Sigmoid colon (tissue), 7 donors: Measurements from ENCODE around the gene TRPV3. TPM values are rescaled to one million over a fixed set of nuclear protein-coding genes. Genes with fewer than 3 reads are reported as not detected.

Source experiments
- DNase-seq: peaks from one replicate; pipeline ENCODE4 v3.0.0-alpha.2; 2019
- H3K27ac ChIP-seq, 4 donors: fragments of 200-600 bp; sonication (generic); one replicate each; pipeline ENCODE4 v1.5.1; 2016 to 2019; ENCODE audit warnings: mild to moderate bottlenecking in 1 of 4
- H3K27me3 ChIP-seq, 3 donors: fragments of 200-600 bp; sonication (generic); one replicate each; pipeline ENCODE4 v1.5.1; 2019; ENCODE audit warnings: mild to moderate bottlenecking in 1 of 3
- H3K36me3 ChIP-seq, 4 donors: fragments of 200-600 bp; sonication (generic); one replicate each; pipeline ENCODE4 v1.5.1; 2016 to 2019
- H3K4me1 ChIP-seq, 4 donors: fragments of 200-600 bp; sonication (generic); one replicate each; pipeline ENCODE4 v1.5.1; 2017 to 2019
- H3K4me3 ChIP-seq, 4 donors: fragments of 200-600 bp; sonication (generic); one replicate each; pipeline ENCODE4 v1.5.1; 2017 to 2019; ENCODE audit warnings: mild to moderate bottlenecking in 2 of 4, moderate library complexity in 1 of 4
- H3K9me3 ChIP-seq, 4 donors: fragments of 200-600 bp in 3 of 4; sonication (generic) in 3 of 4; one replicate each; pipeline versions ENCODE4 v1.5.1 to v1.6.1; 2013 to 2019
- EP300 ChIP-seq, 4 donors: sonication (generic); formaldehyde crosslinking; IDR thresholded peaks; one replicate each; pipeline ENCODE4 v1.6.1; 2017; ENCODE audit warnings: antibody characterized with exemption in 4 of 4
- POLR2A ChIP-seq, 2 donors: fragments of 450-650 bp; IDR thresholded peaks; one replicate each; pipeline ENCODE4 v1.6.1; 2016; ENCODE audit warnings: antibody characterized with exemption in 2 of 2, mild to moderate bottlenecking in 2 of 2, moderate library complexity in 2 of 2
- POLR2AphosphoS5 ChIP-seq, 4 donors: sonication (generic); formaldehyde crosslinking; IDR thresholded peaks; one replicate each; pipeline ENCODE4 v1.6.1; 2017; ENCODE audit warnings: antibody characterized with exemption in 4 of 4
- WGBS, 2 donors: extraction: QIAGEN DNeasy Blood & Tissue Kit; methylation state at CpG; one replicate each; pipeline ENCODE4 v1.1.7; 2013; 5-methylcytosine and 5-hydroxymethylcytosine counted together
- intact Hi-C: fragments of 100-400 bp; cut with DNase I; formaldehyde crosslinking; loops from one replicate; pipeline ENCODE4 v1.15.1; 2023
- polyA plus RNA-seq, 3 donors: library from polyadenylated mRNA; stranded (reverse); fragments of 200-250 nt; gene quantifications; one replicate each; pipeline ENCODE4 v1.2.3, GENCODE V29; 2013
- total RNA-seq, 4 donors: library from RNA; depleted of rRNA; stranded (reverse); fragments of >200 nt; gene quantifications; one replicate each; pipeline ENCODE4 v1.1.0, GENCODE V29; 2016
- TF ChIP-seq, protein P1 (sequence below), 4 experiments: fragments of 450-650 bp in 3 of 4; fragments of 200-600 bp in 1 of 4; IDR thresholded peaks; one replicate each; pipeline ENCODE4 v1.5.1; 2016 to 2019; ENCODE audit warnings: antibody characterized with exemption in 4 of 4, mild to moderate bottlenecking in 3 of 4, moderate library complexity in 2 of 4
- donor health status: healthy with polysubstance abuse.
- donor health status: Bipolar disorder and iron deficiency.
- donor health status: healthy.

Gene TRPV3
- total and polyA plus RNA-seq, 7 donors, result 0.14 to 3.3 (median 1.8) TPM

DNA sequence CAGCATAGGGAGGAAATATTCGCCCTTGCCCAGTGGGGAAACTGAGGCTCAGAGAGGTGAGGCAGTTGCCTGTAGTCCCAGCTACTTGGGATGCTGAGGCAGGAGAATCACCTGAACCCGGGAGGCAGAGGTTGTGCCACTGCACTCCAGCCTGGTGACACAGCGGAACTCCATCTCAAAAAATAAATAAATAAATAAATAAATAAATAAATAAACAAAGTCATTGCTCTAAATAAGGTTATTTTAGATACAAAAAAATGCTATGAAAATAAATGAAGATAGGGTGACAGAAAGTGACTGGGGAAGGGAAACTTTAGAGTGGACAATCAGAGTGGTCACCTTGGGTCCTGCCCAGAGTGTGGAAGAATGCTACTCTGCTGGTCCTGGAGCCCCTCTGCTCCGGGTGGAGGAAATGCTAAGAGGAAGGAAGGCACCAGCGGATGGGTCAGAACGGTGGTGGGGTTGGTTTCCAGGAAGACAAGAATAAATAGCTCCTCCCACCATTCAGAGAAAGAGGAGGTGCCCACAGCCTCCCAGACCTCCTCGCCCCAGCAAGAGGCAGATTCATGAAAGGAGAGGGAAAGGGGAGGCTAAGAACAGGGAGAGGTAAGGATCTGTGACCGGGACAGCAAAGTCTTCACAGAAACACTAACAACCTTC is 17.6 kb downstream of the TRPV3 start:
- Histone ChIP-seq H3K9me3 (no peaks in the 10 kb centered on the region), H3K36me3 (no peaks in the 10 kb centered on the region), H3K4me1 (peaks cover 0 to 7% (median 4%) of the 10 kb centered on the region in 4 donors), H3K27ac (no peak overlapping the region), H3K4me3 (no peak overlapping the region), H3K27me3 (peaks cover 0 to 9% (median 5%) of the 10 kb centered on the region in 3 donors)
- WGBS, 2 donors, result 73 to 77% methylated on average over 8 of the region's 8 CpGs
- intact Hi-C loops, result loop anchor here (10.0 kb wide), 1 partner anchor 65 kb away; the partner anchor contains the start of genes ASPA and SPATA22
- DNase-seq, result no peak
- TF ChIP-seq POLR2AphosphoS5 (IDR thresholded peaks at IDR 0.05) (no peak), EP300 (IDR thresholded peaks at IDR 0.05) (no peak), POLR2A (IDR thresholded peaks at IDR 0.05) (no peak)
- TF ChIP-seq, protein P1, sequence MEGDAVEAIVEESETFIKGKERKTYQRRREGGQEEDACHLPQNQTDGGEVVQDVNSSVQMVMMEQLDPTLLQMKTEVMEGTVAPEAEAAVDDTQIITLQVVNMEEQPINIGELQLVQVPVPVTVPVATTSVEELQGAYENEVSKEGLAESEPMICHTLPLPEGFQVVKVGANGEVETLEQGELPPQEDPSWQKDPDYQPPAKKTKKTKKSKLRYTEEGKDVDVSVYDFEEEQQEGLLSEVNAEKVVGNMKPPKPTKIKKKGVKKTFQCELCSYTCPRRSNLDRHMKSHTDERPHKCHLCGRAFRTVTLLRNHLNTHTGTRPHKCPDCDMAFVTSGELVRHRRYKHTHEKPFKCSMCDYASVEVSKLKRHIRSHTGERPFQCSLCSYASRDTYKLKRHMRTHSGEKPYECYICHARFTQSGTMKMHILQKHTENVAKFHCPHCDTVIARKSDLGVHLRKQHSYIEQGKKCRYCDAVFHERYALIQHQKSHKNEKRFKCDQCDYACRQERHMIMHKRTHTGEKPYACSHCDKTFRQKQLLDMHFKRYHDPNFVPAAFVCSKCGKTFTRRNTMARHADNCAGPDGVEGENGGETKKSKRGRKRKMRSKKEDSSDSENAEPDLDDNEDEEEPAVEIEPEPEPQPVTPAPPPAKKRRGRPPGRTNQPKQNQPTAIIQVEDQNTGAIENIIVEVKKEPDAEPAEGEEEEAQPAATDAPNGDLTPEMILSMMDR (IDR thresholded peaks at IDR 0.05), result no peak

DNA sequence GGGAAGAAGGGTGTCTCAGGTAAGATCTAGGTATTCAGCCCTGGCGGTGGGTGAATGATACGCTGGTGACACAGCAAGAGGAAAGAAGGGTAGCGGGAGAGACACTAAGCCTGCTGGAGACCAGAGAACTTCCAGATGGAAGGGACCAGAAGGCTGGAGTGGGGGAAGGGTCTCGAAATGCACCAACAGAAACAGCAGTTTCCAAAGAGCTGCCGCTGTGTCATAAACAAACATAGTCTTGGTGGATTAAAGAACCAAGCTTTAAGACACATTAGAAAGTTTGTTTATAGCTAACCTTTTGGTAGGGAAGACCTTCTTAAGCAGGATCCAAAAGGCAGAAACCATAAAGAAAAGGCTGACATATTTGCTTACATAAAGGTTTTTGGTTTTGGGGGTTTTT is 20.9 kb downstream of the TRPV3 start:
- Histone ChIP-seq H3K27ac (no peak overlapping the region), H3K27me3 (peaks cover 2 to 30% (median 14%) of the 10 kb centered on the region in 3 donors), H3K9me3 (no peaks in the 10 kb centered on the region), H3K4me3 (no peak overlapping the region), H3K36me3 (no peaks in the 10 kb centered on the region), H3K4me1 (peaks cover 0 to 7% (median 4%) of the 10 kb centered on the region in 4 donors)
- TF ChIP-seq POLR2AphosphoS5 (IDR thresholded peaks at IDR 0.05) (no peak), POLR2A (IDR thresholded peaks at IDR 0.05) (no peak), EP300 (IDR thresholded peaks at IDR 0.05) (no peak)
- TF ChIP-seq, protein P1 (IDR thresholded peaks at IDR 0.05), result no peak
- 73 to 83% methylated on average over 5 of the region's 5 CpGs for WGBS, 2 donors
- no peak for DNase-seq
- intact Hi-C loops, result loop anchor here (10.0 kb wide), 1 partner anchor 62 kb away; the partner anchor contains the start of genes ASPA and SPATA22

DNA sequence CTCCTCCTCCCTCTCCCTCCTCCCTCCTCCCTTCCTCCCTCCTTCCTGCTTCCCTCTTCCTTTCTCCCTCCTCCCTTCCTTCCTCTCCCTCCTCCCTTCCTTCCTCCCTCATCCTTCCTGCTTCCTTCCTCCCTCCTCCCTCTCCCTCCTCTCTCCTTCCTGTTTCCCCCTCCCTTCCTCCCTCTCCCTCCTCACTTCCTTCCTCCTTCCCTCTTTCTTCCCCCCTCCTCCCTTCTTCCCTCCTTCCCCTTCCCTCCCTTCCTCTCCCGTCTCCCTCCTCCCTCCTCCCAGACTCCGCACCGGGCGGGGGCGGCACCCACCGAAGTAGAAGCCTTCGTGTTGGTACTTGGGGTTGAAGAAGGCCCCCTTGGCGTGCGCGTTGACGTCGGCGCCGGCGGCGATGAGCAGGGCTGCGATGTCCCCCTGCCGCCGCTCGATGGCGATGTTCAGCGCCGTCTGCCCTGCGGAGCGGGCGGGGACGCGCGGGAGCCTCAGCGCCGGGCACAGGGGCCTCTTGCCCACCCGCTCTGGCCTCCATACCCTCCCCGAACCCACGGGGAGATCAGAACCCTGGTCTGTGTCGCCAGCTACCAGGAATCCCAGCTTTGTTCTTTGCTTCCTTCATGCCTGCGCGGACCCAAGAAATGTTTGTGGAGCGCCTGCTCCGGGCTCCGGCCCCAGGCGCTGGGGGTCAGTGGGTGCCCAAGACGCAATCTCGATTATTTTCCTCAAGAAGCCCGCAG is 22.2 kb downstream of the TRPV3 start:
- WGBS, 2 donors, result 3 to 4% methylated on average over 44 of the region's 44 CpGs
- Histone ChIP-seq H3K36me3 (no peaks in the 10 kb centered on the region), H3K4me3 (peak overlapping the region in 3 of 4 donors; percentile 31 to 39 (median 35)), H3K9me3 (no peaks in the 10 kb centered on the region), H3K4me1 (peaks cover 0 to 7% (median 4%) of the 10 kb centered on the region in 4 donors), H3K27ac (peak overlapping the region; percentile 29 to 66 (median 48)), H3K27me3 (peaks cover 2 to 30% (median 14%) of the 10 kb centered on the region in 3 donors)
- TF ChIP-seq, protein P1 (IDR thresholded peaks at IDR 0.05), result peak in 2 of 4 experiments; percentile 33 to 37
- TF ChIP-seq POLR2AphosphoS5 (IDR thresholded peaks at IDR 0.05) (no peak), EP300 (IDR thresholded peaks at IDR 0.05) (no peak)
- intact Hi-C loops, result loop anchor here (10.0 kb wide), 1 partner anchor 61 kb away; the partner anchor contains the start of genes ASPA and SPATA22
- no peak for DNase-seq

DNA sequence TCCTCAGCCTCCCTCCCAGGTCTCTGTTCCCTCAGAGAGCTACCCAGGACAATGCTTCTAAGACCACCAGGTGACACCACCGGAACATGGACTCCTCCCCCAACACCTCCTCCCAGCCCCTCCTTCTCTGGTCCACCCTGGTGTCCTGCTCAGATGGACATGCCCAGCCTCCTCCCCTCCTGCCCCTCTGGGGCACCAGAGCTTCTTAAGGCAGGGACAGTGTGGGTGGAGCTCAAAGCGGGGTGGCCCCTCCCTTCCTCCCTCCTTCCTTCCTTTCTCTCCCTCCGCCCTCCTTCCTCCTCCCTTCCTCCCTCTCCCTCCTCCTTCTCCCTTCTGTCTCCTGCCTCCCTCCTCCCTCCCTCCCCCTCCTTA is 22.7 kb downstream of the TRPV3 start:
- no peak for DNase-seq
- intact Hi-C loops, result loop anchor here (10.0 kb wide), 1 partner anchor 60 kb away; the partner anchor contains the start of genes ASPA and SPATA22
- H3K27ac ChIP-seq, result no peak overlapping the region
- TF ChIP-seq POLR2AphosphoS5 (IDR thresholded peaks at IDR 0.05) (no peak), POLR2A (IDR thresholded peaks at IDR 0.05) (no peak), EP300 (IDR thresholded peaks at IDR 0.05) (no peak)
- TF ChIP-seq, protein P1 (IDR thresholded peaks at IDR 0.05), result no peak
- peaks cover 0 to 7% (median 4%) of the 10 kb centered on the region in 4 donors for H3K4me1 ChIP-seq
- 13 to 24% methylated on average over 3 of the region's 3 CpGs for WGBS, 2 donors
- H3K4me3 ChIP-seq, result no peak overlapping the region
- H3K27me3 ChIP-seq, result peaks cover 2 to 30% (median 14%) of the 10 kb centered on the region in 3 donors
- no peaks in the 10 kb centered on the region for H3K36me3 ChIP-seq
- H3K9me3 ChIP-seq, result no peaks in the 10 kb centered on the region
